ENCODE results near the gene DLGAP4. TPM values are rescaled to one million over a fixed set of nuclear protein-coding genes. Genes with fewer than 3 reads are reported as not detected.

Gene DLGAP4
- total and polyA plus RNA-seq, 9 of the 15 experiments (the other 6 are each of a cell fraction or from before 2014, with no cell fraction given): 0.31 to 34.1 (median 4.5) TPM

GRCh38 chr20:36573103-36573797 lies 267.1 kb downstream of the DLGAP4 start, which contains the start of gene TGIF2 (continued):
- TF ChIP-seq ZHX1 (conservative IDR thresholded peaks at IDR 0.05; ENCODE audit: low read length) (no peak), CGGBP1 (CRISPR knock-in tag; IDR thresholded peaks at IDR 0.05) (no peak), ZNF165 (CRISPR knock-in tag; IDR thresholded peaks at IDR 0.05; ENCODE audit: borderline replicate concordance) (no peak), LCOR (CRISPR knock-in tag; IDR thresholded peaks at IDR 0.05) (no peak), TCF3 (CRISPR knock-in tag; IDR thresholded peaks at IDR 0.05) (no peak), NCOA2 (IDR thresholded peaks at IDR 0.05; ENCODE audit: partially characterized antibody in 2 of 2) (no peak), GATAD2A (IDR thresholded peaks at IDR 0.05) (0 out of 2 replicates have a peak, but pooled peaks have one; percentile 38), TRIM24 (IDR thresholded peaks at IDR 0.05) (no peak), ZBTB43 (CRISPR knock-in tag; IDR thresholded peaks at IDR 0.05) (no peak), DEAF1 (CRISPR knock-in tag; IDR thresholded peaks at IDR 0.05) (no peak), TSHZ1 (CRISPR knock-in tag; IDR thresholded peaks at IDR 0.05) (no peak), ZNF75A (CRISPR knock-in tag; IDR thresholded peaks at IDR 0.05) (no peak), SMAD3 (CRISPR knock-in tag; conservative IDR thresholded peaks at IDR 0.05) (no peak), HDGF (IDR thresholded peaks at IDR 0.05) (no peak), CHD4 (IDR thresholded peaks at IDR 0.05; ENCODE audit: insufficient read depth, insufficient replicate concordance, low read depth, low read length, poor library complexity, severe bottlenecking) (no peak), ZNF124 (CRISPR knock-in tag; IDR thresholded peaks at IDR 0.05) (no peak), OTX1 (CRISPR knock-in tag; IDR thresholded peaks at IDR 0.05) (no peak), SOX6 (IDR thresholded peaks at IDR 0.05) (no peak), MYC (IDR thresholded peaks at IDR 0.05; ENCODE audit: low read depth, low read length) (no peak), MYC (CRISPR knock-in tag; IDR thresholded peaks at IDR 0.05; ENCODE audit: borderline replicate concordance, low read depth) (no peak)

Measured in K562 (cell line).